Smooth muscle cell (in vitro differentiated cells): Measurements from ENCODE around the gene TFAP2E. TPM values are rescaled to one million over a fixed set of nuclear protein-coding genes. Genes with fewer than 3 reads are reported as not detected.
A peak's percentile ranks its signal among the peaks of the same experiment; 100 is the strongest.

Experiments
- DNase-seq: peaks from one replicate; lab custom pipeline; 2025; ENCODE audit not compliant: unreplicated experiment; lab: John Stamatoyannopoulos, UW
- H2AFZ ChIP-seq: fragments of 200-600 bp; sonication (generic); 2 replicates; pipeline ENCODE4 v1.6.0; 2016; ENCODE audit warnings: antibody characterized with exemption, low read depth, mild to moderate bottlenecking
- H3F3A ChIP-seq: fragments of 200-600 bp; sonication (generic); 2 replicates; pipeline ENCODE4 v1.6.0; 2017; ENCODE audit warnings: antibody characterized with exemption, low read depth
- H3K27ac ChIP-seq: fragments of 200-600 bp; sonication (generic); 2 replicates; pipeline ENCODE4 v1.5.1; 2016; ENCODE audit warnings: low read depth, mild to moderate bottlenecking
- H3K27me3 ChIP-seq: fragments of 200-600 bp; sonication (generic); 2 replicates; pipeline ENCODE4 v1.6.1; 2016; ENCODE audit warnings: low read depth, mild to moderate bottlenecking
- H3K36me3 ChIP-seq: fragments of 200-600 bp; sonication (generic); 2 replicates; pipeline ENCODE4 v1.5.1; 2016; ENCODE audit warnings: low read depth
- H3K4me1 ChIP-seq: fragments of 200-600 bp; sonication (generic); 2 replicates; pipeline ENCODE4 v1.5.1; 2016; ENCODE audit warnings: low read depth
- H3K4me2 ChIP-seq: fragments of 200-600 bp; sonication (generic); 2 replicates; pipeline ENCODE4 v1.6.0; 2016; ENCODE audit warnings: mild to moderate bottlenecking
- H3K4me3 ChIP-seq: fragments of 200-600 bp; sonication (generic); 2 replicates; pipeline ENCODE4 v1.5.1; 2016; ENCODE audit warnings: mild to moderate bottlenecking
- H3K79me2 ChIP-seq: fragments of 200-600 bp; sonication (generic); 2 replicates; pipeline ENCODE4 v1.6.0; 2016; ENCODE audit warnings: low read depth, mild to moderate bottlenecking
- H3K9ac ChIP-seq: fragments of 200-600 bp; sonication (generic); 2 replicates; pipeline ENCODE4 v1.6.0; 2016; ENCODE audit warnings: low read depth
- H3K9me3 ChIP-seq: fragments of 200-600 bp; sonication (generic); replicated peaks from 2 replicates; pipeline ENCODE4 v1.5.1; 2016; ENCODE audit warnings: low read depth
- H4K20me1 ChIP-seq: fragments of 200-600 bp; sonication (generic); 2 replicates; pipeline ENCODE4 v1.6.0; 2016; ENCODE audit warnings: low read depth
- CTCF ChIP-seq: fragments of 200-600 bp; sonication (generic); IDR thresholded peaks from 2 replicates; pipeline ENCODE4 v1.5.1; 2017; ENCODE audit warnings: borderline replicate concordance, mild to moderate bottlenecking, antibody characterized with exemption; ENCODE audit not compliant: insufficient read depth, poor library complexity, severe bottlenecking
- WGBS: methylation state at CpG from one replicate; pipeline ENCODE4 v1.1.7; 2016; ENCODE audit warnings: low lambda C conversion rate; 5-methylcytosine and 5-hydroxymethylcytosine counted together
- polyA plus RNA-seq: library from polyadenylated mRNA; unstranded; fragments of >200 nt; fragmentation: Nextera tagmentation; extraction: Ambion mirVana; gene quantifications from 2 replicates; pipeline ENCODE4 v1.2.1, GENCODE V29; 2016
- total RNA-seq: library from RNA; depleted of rRNA; stranded (reverse); fragments of >200 nt; gene quantifications from 2 replicates; pipeline ENCODE4 v1.2.3, GENCODE V29; 2014

Gene TFAP2E
- total and polyA plus RNA-seq, 2 experiments from 2014 or later, result 0.30 to 0.36 TPM

GRCh38 chr1:35570589-35571137 is 2.5 kb upstream of the TFAP2E start:
- H3K36me3 ChIP-seq, result no peaks in the 10 kb centered on the region
- peaks cover 3% of the 10 kb centered on the region for H3F3A ChIP-seq
- H2AFZ ChIP-seq, result no peak overlapping the region
- peaks cover 12% of the 10 kb centered on the region for H3K4me1 ChIP-seq
- no peak overlapping the region for H3K4me3 ChIP-seq
- no peak overlapping the region for H3K4me2 ChIP-seq
- no peaks in the 10 kb centered on the region for H3K9me3 ChIP-seq
- no peaks in the 10 kb centered on the region for H4K20me1 ChIP-seq
- WGBS, result 56% methylated on average over 10 of the region's 10 CpGs
- DNase-seq, result no peak
- H3K79me2 ChIP-seq, result no peaks in the 10 kb centered on the region
- no peak overlapping the region for H3K27ac ChIP-seq
- H3K9ac ChIP-seq, result no peak overlapping the region
- peaks cover 44% of the 10 kb centered on the region for H3K27me3 ChIP-seq
- no peak for TF ChIP-seq CTCF

DNA sequence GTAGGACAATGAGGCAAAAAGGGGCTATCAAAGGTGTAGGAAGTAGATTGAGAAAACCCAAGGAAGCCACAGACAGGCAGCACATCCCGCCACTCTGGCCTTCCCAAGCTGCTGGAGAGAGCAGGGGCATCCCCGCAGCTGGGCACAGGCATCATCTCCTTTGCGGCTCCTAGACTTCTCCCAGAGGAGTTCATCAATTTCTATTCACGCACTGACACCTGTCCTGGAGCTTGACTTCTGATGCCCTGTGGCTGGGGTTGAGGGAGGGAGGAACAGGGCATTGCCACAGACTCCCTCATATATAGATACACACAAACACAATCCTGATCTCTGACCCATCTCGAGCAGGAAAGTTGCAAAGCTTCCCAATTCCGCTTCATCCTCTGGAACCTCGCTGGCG is 1.9 kb upstream of the TFAP2E start:
- Histone ChIP-seq H3K27ac (no peak overlapping the region), H3K9me3 (no peaks in the 10 kb centered on the region), H3K79me2 (no peaks in the 10 kb centered on the region), H3K36me3 (no peaks in the 10 kb centered on the region), H3K9ac (no peak overlapping the region), H4K20me1 (no peaks in the 10 kb centered on the region), H3K4me1 (peaks cover 12% of the 10 kb centered on the region), H3K4me2 (no peak overlapping the region), H3K4me3 (no peak overlapping the region), H3F3A (peaks cover 3% of the 10 kb centered on the region), H2AFZ (no peak overlapping the region), H3K27me3 (peaks cover 50% of the 10 kb centered on the region)
- TF ChIP-seq CTCF, result no peak
- 90% methylated on average over 8 of the region's 8 CpGs for WGBS
- no peak for DNase-seq

DNA sequence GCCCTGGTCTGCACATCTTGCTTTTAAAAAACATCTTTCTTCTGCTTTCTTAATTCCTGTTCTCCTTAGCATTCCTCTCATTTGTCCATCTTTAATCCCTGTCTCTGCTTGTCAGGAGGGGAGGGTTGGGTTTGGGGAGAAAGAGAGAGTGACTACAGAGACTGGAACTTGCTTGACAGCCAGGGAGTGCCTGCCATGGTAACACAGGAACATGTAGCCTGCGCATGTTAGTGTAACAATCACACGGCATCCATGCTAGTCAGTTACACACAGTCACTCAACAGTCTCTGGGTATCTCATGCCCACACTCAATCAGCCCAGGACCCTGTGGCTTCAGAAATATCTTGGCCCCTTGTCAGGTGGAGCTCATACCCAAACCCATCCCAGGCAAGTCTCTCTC is 818 bp upstream of the TFAP2E start:
- no peak for DNase-seq

More for the DNA sequence above, 818 bp upstream of the TFAP2E start:
- Histone ChIP-seq H3K9me3 (no peaks in the 10 kb centered on the region), H3K27ac (no peak overlapping the region), H3K79me2 (no peaks in the 10 kb centered on the region), H4K20me1 (no peaks in the 10 kb centered on the region), H3K9ac (no peak overlapping the region), H2AFZ (no peak overlapping the region), H3K4me1 (peaks cover 12% of the 10 kb centered on the region), H3F3A (peaks cover 3% of the 10 kb centered on the region), H3K27me3 (peaks cover 61% of the 10 kb centered on the region), H3K4me2 (peak overlapping the region; percentile 93), H3K4me3 (no peak overlapping the region), H3K36me3 (no peaks in the 10 kb centered on the region)
- 83% methylated on average over 2 of the region's 2 CpGs for WGBS
- TF ChIP-seq CTCF, result no peak
